CMK (cell line): Measurements from ENCODE around the gene C1QC.
"Not testable (repeated sequence)": the region's sequence is repeated elsewhere in the genome, so short reads cannot be mapped to it uniquely, and the experiment has no call there.

Experiments
- DNase-seq: peaks from one replicate; pipeline ENCODE4 v3.0.0-alpha.2; 2010; ENCODE audit warnings: low read depth

The C1QC gene

GRCh38 chr1:22651941-22652856 is 8.8 kb downstream of the C1QC start:
- DNase-seq: no peak

GRCh38 chr1:22652881-22653316 is 9.5 kb downstream of the C1QC start, which contains the start of gene C1QB:
TSS of gene C1QB (plus strand) at chr1:22653236. CDS start at chr1:22659463, 6,227 bp downstream.
- no peak for DNase-seq

- no peak for DNase-seq
These were observed 11.3 kb downstream of the C1QC start for GRCh38 chr1:22654692-22655091.

GRCh38 chr1:22658385-22659163 is 15.1 kb downstream of the C1QC start:
- no peak for DNase-seq

- DNase-seq: no peak
These were observed 17.3 kb downstream of the C1QC start for GRCh38 chr1:22660716-22661241.

GRCh38 chr1:22661880-22662279 is 18.4 kb downstream of the C1QC start:
- no peak for DNase-seq

- no peak for DNase-seq
These were observed 18.9 kb downstream of the C1QC start for GRCh38 chr1:22662318-22662717.

GRCh38 chr1:22662986-22663408 is 19.6 kb downstream of the C1QC start:
- DNase-seq: no peak

GRCh38 chr1:22665752-22666151 is 22.3 kb downstream of the C1QC start:
- DNase-seq: no peak

GRCh38 chr1:22666412-22666811 is 23.0 kb downstream of the C1QC start:
- no peak for DNase-seq

- DNase-seq: not testable (repeated sequence)
These were observed 25.4 kb downstream of the C1QC start for GRCh38 chr1:22668840-22669239.

GRCh38 chr1:22670352-22670975 is 27.0 kb downstream of the C1QC start:
- no peak for DNase-seq

- no peak for DNase-seq
These were observed 28.6 kb downstream of the C1QC start for GRCh38 chr1:22671999-22672398.

GRCh38 chr1:22673486-22674409 is 30.3 kb downstream of the C1QC start:
- peak; percentile 18 for DNase-seq

GRCh38 chr1:22674410-22674749 is 30.9 kb downstream of the C1QC start:
- DNase-seq: no peak

GRCh38 chr1:22676151-22676550 is 32.7 kb downstream of the C1QC start:
- DNase-seq: not testable (repeated sequence)

- no peak for DNase-seq
These were observed 33.6 kb downstream of the C1QC start for GRCh38 chr1:22676916-22677583.

GRCh38 chr1:22677931-22678896 is 34.8 kb downstream of the C1QC start:
- no peak for DNase-seq

- DNase-seq: no peak
These were observed 37.3 kb downstream of the C1QC start for GRCh38 chr1:22680726-22681125.
